IPS-15b (cell line): ENCODE data around the gene CCNY.
"Not testable (repeated sequence)": the region's sequence is repeated elsewhere in the genome, so short reads cannot be mapped to it uniquely, and the experiment has no call there.

Experiments
- H3K27me3 ChIP-seq: one replicate; pipeline ENCODE4 v1.6.1; 2013; ENCODE audit warnings: low read length; ENCODE audit not compliant: control insufficient read depth, insufficient read depth
- H3K36me3 ChIP-seq: one replicate; pipeline ENCODE4 v1.6.1; 2013; ENCODE audit warnings: low read length; ENCODE audit not compliant: control insufficient read depth, insufficient read depth
- H3K4me1 ChIP-seq: one replicate; pipeline ENCODE4 v1.6.1; 2013; ENCODE audit warnings: mild to moderate bottlenecking, low read length; ENCODE audit not compliant: control insufficient read depth, insufficient read depth
- H3K4me3 ChIP-seq: one replicate; pipeline ENCODE4 v1.5.1; 2013; ENCODE audit warnings: low read depth, low read length
- H3K9ac ChIP-seq: one replicate; pipeline ENCODE4 v1.6.1; 2013; ENCODE audit warnings: low read depth, mild to moderate bottlenecking, low read length
- H3K9me3 ChIP-seq: one replicate; pipeline ENCODE4 v1.6.1; 2013; ENCODE audit warnings: mild to moderate bottlenecking, low read length; ENCODE audit not compliant: control insufficient read depth, insufficient read depth

Gene CCNY

GRCh38 chr10:35404077-35404476 is 67.8 kb downstream of the CCNY start:
- H3K27me3 ChIP-seq, H3K4me3 ChIP-seq, H3K36me3 ChIP-seq, H3K4me1 ChIP-seq, H3K9me3 ChIP-seq, H3K9ac ChIP-seq: not testable (repeated sequence)

GRCh38 chr10:35406003-35406630 is 69.8 kb downstream of the CCNY start:
- not testable (repeated sequence) for H3K9ac ChIP-seq, H3K27me3 ChIP-seq, H3K36me3 ChIP-seq, H3K9me3 ChIP-seq, H3K4me1 ChIP-seq, H3K4me3 ChIP-seq

GRCh38 chr10:35407696-35408095 is 71.4 kb downstream of the CCNY start:
- H3K9me3 ChIP-seq, H3K27me3 ChIP-seq, H3K4me1 ChIP-seq, H3K9ac ChIP-seq, H3K36me3 ChIP-seq, H3K4me3 ChIP-seq: not testable (repeated sequence)

- H3K36me3 ChIP-seq = peaks cover 3% of the 10 kb centered on the region
- peaks cover 2% of the 10 kb centered on the region for H3K4me1 ChIP-seq
- no peak overlapping the region for H3K9ac ChIP-seq
- H3K9me3 ChIP-seq = no peaks in the 10 kb centered on the region
- H3K27me3 ChIP-seq = no peaks in the 10 kb centered on the region
- H3K4me3 ChIP-seq = no peak overlapping the region
Observed at GRCh38 chr10:35409094-35409582, 72.8 kb downstream of the CCNY start.

DNA sequence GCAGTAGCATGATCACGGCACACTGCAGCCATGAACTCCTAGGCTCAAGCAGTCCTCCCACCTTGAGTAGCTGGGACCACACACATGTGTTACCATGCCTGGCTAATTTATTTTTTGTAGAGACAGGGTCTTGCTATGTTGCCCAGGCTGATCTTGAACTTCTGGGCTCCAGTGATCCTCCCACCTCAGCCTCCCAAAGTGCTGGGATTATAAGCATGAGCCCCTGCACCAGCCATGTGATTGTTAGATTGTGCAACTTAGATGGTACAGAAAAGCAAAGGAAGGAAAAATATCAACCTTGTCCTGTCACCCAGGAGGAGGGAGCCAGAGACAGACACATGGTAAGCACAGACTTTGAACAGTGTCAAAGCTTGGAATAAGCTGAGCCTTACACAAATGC is 73.5 kb downstream of the CCNY start:
- H3K4me1 ChIP-seq = peaks cover 5% of the 10 kb centered on the region

GRCh38 chr10:35412003-35412723 is 75.9 kb downstream of the CCNY start:
- Histone ChIP-seq H3K36me3 (peaks cover 3% of the 10 kb centered on the region), H3K4me1 (peaks cover 9% of the 10 kb centered on the region), H3K9ac (no peak overlapping the region), H3K27me3 (no peaks in the 10 kb centered on the region), H3K4me3 (no peak overlapping the region), H3K9me3 (no peaks in the 10 kb centered on the region)

More for the DNA sequence above, 73.5 kb downstream of the CCNY start:
- peaks cover 3% of the 10 kb centered on the region for H3K36me3 ChIP-seq
- H3K27me3 ChIP-seq = no peaks in the 10 kb centered on the region
- H3K9me3 ChIP-seq = no peaks in the 10 kb centered on the region
- H3K9ac ChIP-seq = no peak overlapping the region
- no peak overlapping the region for H3K4me3 ChIP-seq

DNA sequence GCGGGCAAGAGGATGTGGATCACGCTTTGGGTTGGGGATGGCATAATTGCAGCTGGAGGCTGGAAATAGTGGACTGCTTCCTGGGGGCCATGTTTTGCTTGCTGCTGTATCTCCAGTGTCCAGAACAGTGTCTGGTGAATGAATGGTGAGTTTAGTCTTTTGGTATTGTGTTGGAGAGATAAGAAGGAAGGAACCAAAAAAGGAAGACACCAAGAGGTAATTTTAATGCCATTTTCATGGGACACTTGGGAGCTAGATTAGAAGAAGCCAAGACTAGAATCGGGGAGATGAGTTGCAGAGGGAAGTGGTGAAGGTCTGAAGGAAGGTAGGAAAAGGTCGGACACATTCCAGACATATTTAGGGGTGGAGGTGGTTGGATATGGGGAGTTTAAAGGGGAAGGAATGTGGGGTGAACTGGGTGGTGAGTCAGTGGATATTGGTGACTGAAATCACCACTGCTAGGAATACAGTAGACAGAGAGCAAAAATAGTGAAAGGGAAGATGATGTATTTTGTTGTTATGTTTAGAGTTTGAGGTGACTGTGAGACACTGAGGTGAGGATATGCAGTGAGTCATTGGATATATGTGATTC is 76.7 kb downstream of the CCNY start:
- H3K9me3 ChIP-seq = no peaks in the 10 kb centered on the region
- H3K4me3 ChIP-seq = no peak overlapping the region
- H3K36me3 ChIP-seq = no peaks in the 10 kb centered on the region
- H3K4me1 ChIP-seq = peaks cover 9% of the 10 kb centered on the region
- no peaks in the 10 kb centered on the region for H3K27me3 ChIP-seq
- H3K9ac ChIP-seq = no peak overlapping the region

DNA sequence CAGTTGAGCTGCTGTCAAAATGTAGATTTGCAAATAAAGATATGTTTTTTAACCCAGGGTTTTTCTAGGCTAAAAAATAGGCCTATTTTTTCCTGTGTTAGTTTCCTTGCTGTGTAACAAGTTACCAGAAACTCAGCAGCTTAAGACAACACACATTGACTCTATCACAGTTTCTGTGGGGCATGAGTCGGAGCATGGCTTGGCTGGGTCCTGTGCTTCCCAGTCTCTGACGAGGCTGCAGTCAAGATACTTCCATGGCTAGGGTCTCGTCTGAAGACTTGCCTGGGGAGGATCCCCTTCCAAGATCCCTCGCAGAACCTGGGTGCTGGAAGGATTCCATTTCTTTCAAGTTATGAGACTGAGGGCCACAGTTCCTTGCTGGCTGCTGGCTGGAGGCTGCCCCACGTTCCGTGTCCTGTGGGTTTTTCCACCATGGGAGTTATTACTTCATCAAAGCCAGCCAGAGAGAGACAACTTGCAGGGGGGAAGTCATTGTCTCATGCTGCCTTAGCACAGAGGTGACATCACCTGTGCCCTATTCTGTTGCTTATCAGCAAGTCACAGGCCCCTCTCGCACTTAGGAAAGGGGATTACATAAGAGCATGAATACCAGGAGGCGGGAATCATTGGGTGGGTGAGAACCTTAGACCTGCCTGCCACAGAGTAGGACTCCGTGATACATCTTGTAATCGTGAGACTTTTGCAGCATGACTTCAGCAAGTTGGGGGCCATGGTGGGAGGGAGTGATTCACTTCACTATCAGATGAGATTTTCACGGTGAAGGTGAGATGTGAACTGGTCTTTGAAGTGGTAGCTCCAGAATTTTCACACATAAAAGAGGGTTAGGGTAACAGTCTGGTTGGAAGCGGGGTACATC is 77.9 kb downstream of the CCNY start:
- H3K27me3 ChIP-seq = no peaks in the 10 kb centered on the region
- no peaks in the 10 kb centered on the region for H3K9me3 ChIP-seq
- H3K4me3 ChIP-seq = no peak overlapping the region
- peaks cover 9% of the 10 kb centered on the region for H3K4me1 ChIP-seq
- H3K36me3 ChIP-seq = no peaks in the 10 kb centered on the region
- H3K9ac ChIP-seq = no peak overlapping the region

DNA sequence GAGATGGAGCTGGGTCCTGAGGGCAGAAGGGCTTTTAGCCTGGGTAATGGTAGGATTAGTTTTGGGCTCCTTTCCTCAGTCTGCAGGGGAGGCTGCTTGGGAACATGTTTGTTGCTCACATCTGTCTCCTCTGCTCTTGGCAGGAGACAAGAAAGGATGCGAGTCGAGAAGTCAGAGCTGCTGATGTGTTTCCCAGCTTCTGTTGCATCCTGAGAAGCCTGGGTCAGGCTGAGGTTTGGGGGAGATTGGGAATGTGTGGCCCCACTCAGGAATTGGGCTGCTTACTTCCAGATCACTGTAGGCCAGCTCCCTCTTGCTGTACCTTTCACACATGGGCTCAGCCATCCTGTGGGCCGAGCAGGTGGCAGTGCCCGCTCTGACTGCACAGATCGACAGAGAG is 79.2 kb downstream of the CCNY start:
- peaks cover 9% of the 10 kb centered on the region for H3K4me1 ChIP-seq

GRCh38 chr10:35416619-35417312 is 80.5 kb downstream of the CCNY start:
- Histone ChIP-seq H3K27me3 (no peaks in the 10 kb centered on the region), H3K4me1 (peaks cover 20% of the 10 kb centered on the region), H3K9me3 (no peaks in the 10 kb centered on the region), H3K4me3 (no peak overlapping the region), H3K36me3 (no peaks in the 10 kb centered on the region), H3K9ac (no peak overlapping the region)

More for the DNA sequence above, 79.2 kb downstream of the CCNY start:
- Histone ChIP-seq H3K9me3 (no peaks in the 10 kb centered on the region), H3K27me3 (no peaks in the 10 kb centered on the region), H3K9ac (no peak overlapping the region), H3K36me3 (no peaks in the 10 kb centered on the region), H3K4me3 (no peak overlapping the region)

DNA sequence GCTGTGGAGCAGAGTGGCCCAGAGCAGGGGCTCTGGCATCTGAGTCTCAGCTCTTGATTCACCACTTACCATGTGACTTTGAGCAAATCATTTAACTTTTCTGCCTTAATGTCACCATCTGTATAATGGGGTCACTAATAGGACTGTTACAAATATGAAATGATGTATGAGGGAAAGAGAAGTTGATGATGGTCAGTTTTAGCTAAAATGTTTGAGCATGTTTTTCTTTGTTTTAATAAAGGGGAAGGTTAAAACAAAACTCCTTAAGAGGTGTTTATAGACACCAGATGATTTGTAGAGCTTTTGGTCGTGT is 81.0 kb downstream of the CCNY start:
- no peaks in the 10 kb centered on the region for H3K36me3 ChIP-seq
- peaks cover 21% of the 10 kb centered on the region for H3K4me1 ChIP-seq
- H3K9me3 ChIP-seq = no peaks in the 10 kb centered on the region
- H3K27me3 ChIP-seq = no peaks in the 10 kb centered on the region
- no peak overlapping the region for H3K9ac ChIP-seq
- no peak overlapping the region for H3K4me3 ChIP-seq
